H54 (cell line): Measurements from ENCODE around the gene SPNS3.
A peak's percentile ranks its signal among the peaks of the same experiment; 100 is the strongest.

ENCODE experiments used
- DNase-seq: peaks from one replicate; pipeline ENCODE4 v3.0.0; 2011; ENCODE audit warnings: low spot score, mixed read lengths; ENCODE audit not compliant: insufficient read length
- FAIRE-seq: peaks from 3 replicates; lab custom pipeline; 2011; peaks lifted over from hg19 to GRCh38; lab: Jason Lieb, UNC
- POLR2A ChIP-seq: IDR thresholded peaks from 2 replicates; pipeline ENCODE4 v1.6.1; 2011; ENCODE audit warnings: low read depth, mild to moderate bottlenecking, low read length

SPNS3 gene

DNA sequence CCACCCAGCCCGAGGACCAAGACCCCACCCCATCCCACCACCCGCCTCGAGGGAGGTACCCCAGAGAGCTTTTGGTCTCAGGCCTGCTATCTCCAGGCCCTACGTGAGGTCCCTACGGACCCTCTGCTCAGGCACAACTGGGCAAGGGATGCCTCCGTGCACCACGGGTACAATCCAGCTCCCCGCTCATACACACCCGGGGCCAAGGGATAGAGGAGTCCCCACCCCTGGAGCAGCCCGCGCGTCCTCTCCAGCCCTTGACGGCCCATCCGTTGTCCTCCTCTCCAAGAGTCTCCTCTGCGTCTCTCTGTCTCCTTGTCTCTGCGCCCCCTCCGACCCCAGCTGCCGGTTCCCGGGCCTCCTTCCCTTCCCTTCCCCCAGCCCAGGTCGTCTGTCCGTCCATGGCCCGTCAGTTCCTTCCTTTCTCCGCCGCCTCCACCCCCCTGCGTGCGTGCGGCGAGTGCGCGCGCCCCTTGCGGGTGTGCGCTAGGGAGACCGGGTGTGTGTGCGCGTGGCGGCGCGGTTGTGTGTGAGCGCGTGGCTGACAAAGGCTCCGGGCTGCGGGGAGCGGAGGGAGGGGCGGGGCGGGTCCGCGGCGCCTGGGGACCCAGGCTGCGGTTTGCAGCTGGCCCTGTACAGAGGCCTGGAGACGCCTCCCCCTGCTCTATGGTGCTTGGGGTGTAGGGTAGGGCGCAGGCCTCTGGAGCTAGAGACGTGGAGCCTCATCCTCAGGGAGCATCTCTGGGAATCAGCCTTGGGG lies 65.9 kb downstream of the SPNS3 start:
- TF ChIP-seq POLR2A, result no peak
- DNase-seq, result no peak
- FAIRE-seq, result no peak

DNA sequence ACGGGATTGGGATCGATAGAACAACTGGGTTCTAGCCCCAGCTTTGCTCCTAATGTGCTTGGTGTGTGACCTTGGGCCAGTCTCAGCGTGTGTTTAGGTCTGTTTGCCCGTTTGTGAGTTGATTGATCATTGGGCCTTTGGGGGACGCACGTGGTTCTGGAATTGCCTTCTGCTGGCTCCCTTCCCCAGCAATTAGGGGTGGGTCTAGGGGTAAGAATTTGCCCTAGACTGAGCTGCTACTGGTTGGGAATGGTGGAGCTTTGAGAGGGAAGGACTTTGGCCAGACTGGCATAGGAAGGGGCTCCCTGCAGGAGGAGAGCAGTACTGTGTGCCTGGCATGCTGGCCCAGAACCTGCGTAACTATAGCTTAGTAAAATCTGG lies 66.4 kb downstream of the SPNS3 start:
- no peak for DNase-seq
- FAIRE-seq, result no peak
- TF ChIP-seq POLR2A, result no peak

GRCh38 chr17:4501295-4501949 lies 67.7 kb downstream of the SPNS3 start:
- FAIRE-seq (no peak), DNase-seq (peak; percentile 37)
- no peak for TF ChIP-seq POLR2A

DNA sequence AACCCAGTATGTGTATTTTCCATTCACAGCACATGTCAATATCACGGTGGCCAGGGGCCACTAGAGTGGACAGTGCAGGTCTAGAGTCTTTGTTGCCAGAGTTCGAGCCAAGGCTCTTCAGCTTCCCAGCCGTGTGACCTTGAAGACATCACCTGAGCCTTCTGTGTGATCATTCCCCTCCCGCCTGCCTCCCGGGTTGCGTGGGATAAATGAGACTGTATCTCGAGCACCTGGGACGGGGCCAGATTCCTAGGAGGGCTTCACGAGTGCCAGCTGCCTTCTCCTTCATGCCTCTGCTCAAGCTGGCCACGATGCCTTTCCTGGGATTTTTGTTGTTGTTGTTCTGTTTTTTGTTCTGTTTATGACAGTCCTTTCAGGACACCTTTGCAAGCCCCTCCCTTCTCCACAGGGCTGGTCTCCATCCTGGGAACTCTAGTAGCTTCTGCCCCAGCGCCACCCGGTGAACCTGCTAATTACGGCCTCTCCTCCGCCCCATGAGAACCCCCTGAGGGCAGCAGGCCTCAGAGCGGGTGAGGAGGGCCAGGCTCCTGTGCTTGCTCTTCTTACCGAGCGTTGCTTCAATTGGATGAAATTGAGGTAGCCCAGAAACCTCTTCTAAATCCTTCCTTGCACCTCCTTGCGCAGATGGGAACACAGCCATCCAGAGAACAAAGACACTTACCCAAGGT lies 68.9 kb downstream of the SPNS3 start:
- DNase-seq (no peak), FAIRE-seq (no peak)
- no peak for TF ChIP-seq POLR2A

- TF ChIP-seq POLR2A, result no peak
- FAIRE-seq (no peak), DNase-seq (no peak)
These were observed 69.7 kb downstream of the SPNS3 start for GRCh38 chr17:4503283-4504025.

DNA sequence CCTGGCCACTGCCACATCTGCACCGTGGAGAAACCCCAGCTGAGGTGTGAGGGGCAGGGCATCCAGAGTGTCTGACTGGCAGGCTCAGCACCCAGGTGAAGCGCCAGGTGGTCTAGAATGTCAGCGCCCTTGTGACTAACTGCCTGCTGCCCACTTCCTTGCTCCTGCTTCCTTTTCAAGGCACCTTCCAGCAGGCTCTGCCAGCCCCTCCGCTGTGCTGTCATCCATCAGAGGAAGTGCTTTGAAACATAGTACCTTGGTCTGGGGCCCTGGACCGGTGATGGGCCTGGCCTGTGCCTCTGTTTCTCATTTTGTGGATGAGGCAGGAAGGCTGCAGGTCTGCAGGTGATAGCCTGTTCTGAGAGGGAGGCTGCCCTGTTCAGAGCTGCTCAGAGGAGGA lies 70.4 kb downstream of the SPNS3 start:
- no peak for DNase-seq
- FAIRE-seq, result no peak

GRCh38 chr17:4505187-4505586 lies 71.4 kb downstream of the SPNS3 start:
- FAIRE-seq (no peak), DNase-seq (no peak)
- TF ChIP-seq POLR2A, result no peak

More for the DNA sequence above, 70.4 kb downstream of the SPNS3 start:
- no peak for TF ChIP-seq POLR2A

DNA sequence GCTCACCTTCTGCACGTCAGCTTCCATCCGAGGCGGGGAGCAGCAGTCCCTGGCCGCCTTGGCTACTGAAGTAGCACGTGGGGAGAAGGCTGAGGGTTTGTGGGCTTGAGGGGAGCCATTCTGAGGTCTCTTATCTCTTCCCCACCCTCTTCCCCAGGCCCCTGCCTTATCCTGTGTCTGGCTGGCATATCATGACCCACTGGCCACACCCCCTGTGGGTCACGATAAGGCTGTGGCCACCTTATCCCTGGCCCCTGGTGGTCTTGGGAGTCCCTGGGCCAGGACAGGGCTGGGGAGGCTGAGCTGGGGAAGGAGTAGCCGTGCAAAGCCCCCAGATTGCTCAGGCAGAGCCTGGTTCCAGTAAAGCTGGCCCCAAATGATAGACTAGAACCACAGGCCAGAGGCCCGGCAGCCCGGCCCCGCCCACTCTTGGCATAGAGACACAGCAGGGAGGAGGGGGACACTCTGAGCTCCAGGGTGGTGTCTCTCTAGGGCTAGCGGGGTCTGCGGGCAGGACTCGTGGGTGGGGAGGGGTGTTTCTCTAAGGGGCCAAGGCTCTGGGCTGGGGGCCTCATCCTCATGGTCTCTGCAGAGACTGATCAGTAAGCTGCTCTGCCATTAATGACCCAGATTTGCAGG lies 72.6 kb downstream of the SPNS3 start:
- FAIRE-seq, result no peak
- no peak for DNase-seq

GRCh38 chr17:4506892-4507291 lies 73.2 kb downstream of the SPNS3 start:
- no peak for FAIRE-seq
- no peak for TF ChIP-seq POLR2A
- DNase-seq, result no peak

More for the DNA sequence above, 72.6 kb downstream of the SPNS3 start:
- TF ChIP-seq POLR2A, result no peak

DNA sequence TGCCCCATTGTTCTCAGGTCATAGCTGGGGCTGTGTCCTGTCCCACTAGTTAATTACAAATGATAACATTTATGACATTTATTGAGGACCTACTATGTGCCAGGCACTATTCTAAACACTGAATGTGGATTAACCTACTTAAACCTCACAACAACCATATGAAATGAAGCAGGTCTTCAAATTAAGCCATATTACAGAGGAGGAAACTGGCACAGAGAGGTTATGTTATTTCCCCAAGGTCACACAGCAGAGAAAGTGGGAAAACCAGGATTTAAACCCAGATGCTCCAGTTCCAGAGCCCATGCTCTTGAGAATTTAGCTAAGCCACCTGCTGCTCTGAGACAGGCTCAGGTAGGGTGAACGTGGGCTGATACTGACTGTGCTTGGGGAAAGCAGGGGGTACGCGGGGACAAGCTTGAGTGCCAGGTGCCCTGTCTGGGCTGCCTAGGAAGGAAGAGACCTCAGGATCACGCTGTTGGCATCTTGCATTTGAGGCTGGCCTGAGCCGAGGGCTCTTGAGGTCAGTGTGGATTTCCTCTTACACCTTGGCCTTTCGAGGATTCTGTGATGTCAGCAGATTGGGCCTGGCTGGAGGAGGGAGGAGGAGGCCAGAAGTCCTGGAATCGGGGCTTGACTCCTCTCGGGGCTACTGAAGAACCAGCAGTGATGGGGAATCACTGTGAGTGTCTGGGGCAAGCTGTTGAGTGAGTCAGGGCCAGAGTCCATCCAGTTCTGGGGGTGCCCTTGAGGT lies 73.8 kb downstream of the SPNS3 start:
- no peak for DNase-seq
- no peak for TF ChIP-seq POLR2A
- no peak for FAIRE-seq

- TF ChIP-seq POLR2A, result no peak
- FAIRE-seq (no peak), DNase-seq (no peak)
These were observed 74.5 kb downstream of the SPNS3 start for GRCh38 chr17:4508207-4508606.

GRCh38 chr17:4509401-4509800 lies 75.7 kb downstream of the SPNS3 start:
- DNase-seq (no peak), FAIRE-seq (no peak)
- TF ChIP-seq POLR2A, result no peak
